ENCODE data around the gene CAMLG. TPM values are rescaled to one million over a fixed set of nuclear protein-coding genes. Genes with fewer than 3 reads are reported as not detected.

Gene CAMLG
- total RNA-seq, 1 experiment from 2014 or later, result 39.7 TPM

DNA sequence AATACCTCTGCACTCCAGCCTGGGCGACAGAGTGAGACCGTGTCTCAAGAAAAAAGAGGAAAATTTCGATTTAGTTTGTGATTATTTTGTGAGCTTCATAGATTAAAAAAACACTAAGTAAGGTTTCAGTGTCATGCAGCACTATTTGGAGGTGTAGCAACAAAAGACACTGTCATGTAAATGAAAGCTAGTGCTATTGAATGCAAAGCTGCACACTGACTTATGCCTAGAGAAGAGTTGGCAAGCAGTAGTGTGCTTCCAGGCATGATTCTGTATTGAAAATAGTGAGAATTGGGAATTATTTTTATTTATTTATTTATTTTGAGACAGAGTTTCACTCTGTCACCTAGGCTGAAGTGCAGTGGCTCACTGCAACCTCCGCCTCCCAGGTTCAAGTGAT lies 54.8 kb downstream of the CAMLG start:
- H3K4me1 Mint-ChIP-seq, result no peaks in the 10 kb centered on the region
- POLR2A ChIA-PET, result no interaction called here
- no peak overlapping the region for H3K27ac Mint-ChIP-seq
- ATAC-seq (no peak), DNase-seq (ENCODE audit: low spot score) (no peak)
- CTCF ChIA-PET, result no interaction called here
- TF ChIP-seq, protein P1, sequence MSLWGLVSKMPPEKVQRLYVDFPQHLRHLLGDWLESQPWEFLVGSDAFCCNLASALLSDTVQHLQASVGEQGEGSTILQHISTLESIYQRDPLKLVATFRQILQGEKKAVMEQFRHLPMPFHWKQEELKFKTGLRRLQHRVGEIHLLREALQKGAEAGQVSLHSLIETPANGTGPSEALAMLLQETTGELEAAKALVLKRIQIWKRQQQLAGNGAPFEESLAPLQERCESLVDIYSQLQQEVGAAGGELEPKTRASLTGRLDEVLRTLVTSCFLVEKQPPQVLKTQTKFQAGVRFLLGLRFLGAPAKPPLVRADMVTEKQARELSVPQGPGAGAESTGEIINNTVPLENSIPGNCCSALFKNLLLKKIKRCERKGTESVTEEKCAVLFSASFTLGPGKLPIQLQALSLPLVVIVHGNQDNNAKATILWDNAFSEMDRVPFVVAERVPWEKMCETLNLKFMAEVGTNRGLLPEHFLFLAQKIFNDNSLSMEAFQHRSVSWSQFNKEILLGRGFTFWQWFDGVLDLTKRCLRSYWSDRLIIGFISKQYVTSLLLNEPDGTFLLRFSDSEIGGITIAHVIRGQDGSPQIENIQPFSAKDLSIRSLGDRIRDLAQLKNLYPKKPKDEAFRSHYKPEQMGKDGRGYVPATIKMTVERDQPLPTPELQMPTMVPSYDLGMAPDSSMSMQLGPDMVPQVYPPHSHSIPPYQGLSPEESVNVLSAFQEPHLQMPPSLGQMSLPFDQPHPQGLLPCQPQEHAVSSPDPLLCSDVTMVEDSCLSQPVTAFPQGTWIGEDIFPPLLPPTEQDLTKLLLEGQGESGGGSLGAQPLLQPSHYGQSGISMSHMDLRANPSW (CRISPR knock-in tag; conservative IDR thresholded peaks at IDR 0.05; ENCODE audit: low read depth), result no peak
- TF ChIP-seq, protein P2, sequence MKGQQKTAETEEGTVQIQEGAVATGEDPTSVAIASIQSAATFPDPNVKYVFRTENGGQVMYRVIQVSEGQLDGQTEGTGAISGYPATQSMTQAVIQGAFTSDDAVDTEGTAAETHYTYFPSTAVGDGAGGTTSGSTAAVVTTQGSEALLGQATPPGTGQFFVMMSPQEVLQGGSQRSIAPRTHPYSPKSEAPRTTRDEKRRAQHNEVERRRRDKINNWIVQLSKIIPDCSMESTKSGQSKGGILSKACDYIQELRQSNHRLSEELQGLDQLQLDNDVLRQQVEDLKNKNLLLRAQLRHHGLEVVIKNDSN (CRISPR knock-in tag; IDR thresholded peaks at IDR 0.05), result no peak
- TF ChIP-seq, protein P3, sequence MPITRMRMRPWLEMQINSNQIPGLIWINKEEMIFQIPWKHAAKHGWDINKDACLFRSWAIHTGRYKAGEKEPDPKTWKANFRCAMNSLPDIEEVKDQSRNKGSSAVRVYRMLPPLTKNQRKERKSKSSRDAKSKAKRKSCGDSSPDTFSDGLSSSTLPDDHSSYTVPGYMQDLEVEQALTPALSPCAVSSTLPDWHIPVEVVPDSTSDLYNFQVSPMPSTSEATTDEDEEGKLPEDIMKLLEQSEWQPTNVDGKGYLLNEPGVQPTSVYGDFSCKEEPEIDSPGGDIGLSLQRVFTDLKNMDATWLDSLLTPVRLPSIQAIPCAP (CRISPR knock-in tag; IDR thresholded peaks at IDR 0.05), result no peak
- TF ChIP-seq NR1H2 (CRISPR knock-in tag; IDR thresholded peaks at IDR 0.05) (no peak), ZNF317 (CRISPR knock-in tag; IDR thresholded peaks at IDR 0.05; ENCODE audit: borderline replicate concordance, low read depth) (no peak), USF2 (CRISPR knock-in tag; IDR thresholded peaks at IDR 0.05) (no peak), ESRRA (CRISPR knock-in tag; IDR thresholded peaks at IDR 0.05; ENCODE audit: borderline replicate concordance) (no peak), CREB1 (CRISPR knock-in tag; IDR thresholded peaks at IDR 0.05) (no peak)
- no peaks in the 10 kb centered on the region for H3K27me3 Mint-ChIP-seq (ENCODE audit: low read depth)
- peaks cover 78% of the 10 kb centered on the region for H3K36me3 Mint-ChIP-seq
- H3K4me3 Mint-ChIP-seq, result no peak overlapping the region
- no peaks in the 10 kb centered on the region for H3K9me3 Mint-ChIP-seq

- Mint-ChIP-seq H3K36me3 (peaks cover 78% of the 10 kb centered on the region), H3K9me3 (no peaks in the 10 kb centered on the region), H3K4me3 (no peak overlapping the region), H3K27ac (no peak overlapping the region), H3K27me3 (ENCODE audit: low read depth) (no peaks in the 10 kb centered on the region), H3K4me1 (no peaks in the 10 kb centered on the region)
- DNase-seq (ENCODE audit: low spot score) (no peak), ATAC-seq (no peak)
- TF ChIP-seq ZBTB21 (CRISPR knock-in tag; IDR thresholded peaks at IDR 0.05; ENCODE audit: borderline replicate concordance), result no peak
- CTCF ChIA-PET, result no interaction called here
- POLR2A ChIA-PET, result no interaction called here
These were observed 55.7 kb downstream of the CAMLG start for GRCh38 chr5:134794082-134794481.

DNA sequence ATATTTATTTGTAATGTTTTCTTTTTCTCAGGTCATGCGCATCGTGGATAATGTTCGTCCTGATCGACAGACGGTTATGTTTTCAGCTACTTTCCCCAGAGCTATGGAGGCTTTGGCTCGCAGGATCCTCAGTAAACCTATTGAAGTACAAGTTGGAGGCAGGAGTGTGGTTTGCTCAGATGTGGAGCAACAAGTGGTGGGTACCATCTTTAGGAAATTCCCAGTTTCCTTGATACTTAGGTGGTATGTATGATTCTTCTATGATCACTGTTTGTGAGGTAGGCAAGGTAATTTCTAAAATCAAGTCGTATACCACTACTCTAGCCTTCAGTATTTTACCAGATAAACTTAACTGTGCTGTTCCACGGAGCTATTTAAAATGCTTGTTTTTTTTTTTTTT lies 56.5 kb downstream of the CAMLG start:
- Mint-ChIP-seq H3K36me3 (peaks cover 74% of the 10 kb centered on the region), H3K27me3 (ENCODE audit: low read depth) (no peaks in the 10 kb centered on the region), H3K9me3 (no peaks in the 10 kb centered on the region), H3K27ac (no peak overlapping the region), H3K4me3 (no peak overlapping the region), H3K4me1 (no peaks in the 10 kb centered on the region)
- no peak for DNase-seq (ENCODE audit: low spot score)
- POLR2A ChIA-PET, result interaction anchor here (0.6 kb wide), 1 partner anchor 141 kb away, joined by 4 read pairs; no protein-coding TSS in a partner anchor
- no peak for ATAC-seq
- CTCF ChIA-PET, result no interaction called here
- TF ChIP-seq, protein P3 (CRISPR knock-in tag; IDR thresholded peaks at IDR 0.05), result no peak
- TF ChIP-seq ELF4 (CRISPR knock-in tag; IDR thresholded peaks at IDR 0.05; ENCODE audit: low read depth) (no peak), CBFB (CRISPR knock-in tag; IDR thresholded peaks at IDR 0.05; ENCODE audit: low read depth) (no peak), EMX1 (CRISPR knock-in tag; IDR thresholded peaks at IDR 0.05) (no peak)
- TF ChIP-seq, protein P4, sequence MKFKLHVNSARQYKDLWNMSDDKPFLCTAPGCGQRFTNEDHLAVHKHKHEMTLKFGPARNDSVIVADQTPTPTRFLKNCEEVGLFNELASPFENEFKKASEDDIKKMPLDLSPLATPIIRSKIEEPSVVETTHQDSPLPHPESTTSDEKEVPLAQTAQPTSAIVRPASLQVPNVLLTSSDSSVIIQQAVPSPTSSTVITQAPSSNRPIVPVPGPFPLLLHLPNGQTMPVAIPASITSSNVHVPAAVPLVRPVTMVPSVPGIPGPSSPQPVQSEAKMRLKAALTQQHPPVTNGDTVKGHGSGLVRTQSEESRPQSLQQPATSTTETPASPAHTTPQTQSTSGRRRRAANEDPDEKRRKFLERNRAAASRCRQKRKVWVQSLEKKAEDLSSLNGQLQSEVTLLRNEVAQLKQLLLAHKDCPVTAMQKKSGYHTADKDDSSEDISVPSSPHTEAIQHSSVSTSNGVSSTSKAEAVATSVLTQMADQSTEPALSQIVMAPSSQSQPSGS (CRISPR knock-in tag; IDR thresholded peaks at IDR 0.05; ENCODE audit: borderline replicate concordance, low read depth), result no peak
